NB4 (cell line): ENCODE data around the gene ZNF2.

Experiments
- CTCF ChIP-seq: IDR thresholded peaks from one replicate; pipeline ENCODE4 v1.5.1; 2012; ENCODE audit warnings: low read depth, low read length
- MYC ChIP-seq: IDR thresholded peaks from 2 replicates; pipeline ENCODE4 v1.6.1; 2011; ENCODE audit warnings: low read depth, low read length
- POLR2A ChIP-seq: IDR thresholded peaks from 2 replicates; pipeline ENCODE4 v1.6.1; 2011; ENCODE audit warnings: mild to moderate bottlenecking; ENCODE audit not compliant: insufficient read length; ENCODE audit errors: extremely low read depth

- TF ChIP-seq CTCF, result no peak
- no peak for TF ChIP-seq MYC
- TF ChIP-seq POLR2A, result no peak
Observed at GRCh38 chr2:95171902-95172301, 6.3 kb downstream of the ZNF2 start.
